Stimulated activated CD4-positive, alpha-beta T cell treated with anti-CD3 and anti-CD28 coated beads, Interleukin-15, amount 100 ng/mL, for 48 hours (primary cell): ENCODE data around the gene DOK7.

Source experiments
- DNase-seq, 2 donors: peaks; one replicate each; pipeline ENCODE4 v3.0.0-alpha.2; 2020; ENCODE audit warnings: low read depth in 2 of 2

Gene DOK7

DNA sequence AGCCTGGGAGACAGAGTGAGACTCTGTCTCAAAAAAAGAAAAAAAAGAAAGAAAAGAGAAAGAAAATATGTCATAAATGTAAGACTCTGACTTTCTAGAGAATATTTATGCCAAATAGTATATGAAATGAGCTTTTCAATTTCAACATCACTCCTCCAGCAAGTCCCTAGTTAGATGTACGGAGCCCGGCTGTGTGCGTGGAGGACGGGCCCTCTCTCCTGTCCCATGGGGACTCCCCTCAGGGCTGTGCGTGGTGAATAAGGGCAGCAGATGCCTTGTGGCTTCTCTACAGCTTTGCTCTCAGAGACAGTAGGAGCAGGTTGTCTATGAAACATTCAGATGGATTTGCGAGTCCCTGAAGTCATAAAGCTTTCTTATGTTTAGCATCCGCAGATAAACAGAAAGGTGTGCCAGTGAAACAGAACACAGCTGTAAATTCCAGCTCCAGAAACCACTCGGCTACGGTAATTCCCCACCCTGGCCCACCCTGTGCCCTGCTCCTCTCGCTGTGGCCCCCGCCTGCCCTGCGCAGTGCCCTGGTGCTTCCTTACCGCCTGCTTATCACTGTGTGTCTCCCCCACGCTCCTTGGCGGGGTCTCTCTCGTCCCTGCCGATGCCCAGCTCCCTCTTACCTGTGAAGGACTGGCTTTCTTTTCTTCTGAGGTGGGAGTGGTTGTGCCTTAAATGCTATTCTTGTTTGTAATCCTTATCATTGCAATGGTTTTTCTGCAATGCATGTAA lies 35.2 kb upstream of the DOK7 start:
- DNase-seq: no peak

GRCh38 chr4:3429651-3430050 lies 33.5 kb upstream of the DOK7 start:
- no peak for DNase-seq

GRCh38 chr4:3430524-3430923 lies 32.6 kb upstream of the DOK7 start:
- no peak for DNase-seq

DNA sequence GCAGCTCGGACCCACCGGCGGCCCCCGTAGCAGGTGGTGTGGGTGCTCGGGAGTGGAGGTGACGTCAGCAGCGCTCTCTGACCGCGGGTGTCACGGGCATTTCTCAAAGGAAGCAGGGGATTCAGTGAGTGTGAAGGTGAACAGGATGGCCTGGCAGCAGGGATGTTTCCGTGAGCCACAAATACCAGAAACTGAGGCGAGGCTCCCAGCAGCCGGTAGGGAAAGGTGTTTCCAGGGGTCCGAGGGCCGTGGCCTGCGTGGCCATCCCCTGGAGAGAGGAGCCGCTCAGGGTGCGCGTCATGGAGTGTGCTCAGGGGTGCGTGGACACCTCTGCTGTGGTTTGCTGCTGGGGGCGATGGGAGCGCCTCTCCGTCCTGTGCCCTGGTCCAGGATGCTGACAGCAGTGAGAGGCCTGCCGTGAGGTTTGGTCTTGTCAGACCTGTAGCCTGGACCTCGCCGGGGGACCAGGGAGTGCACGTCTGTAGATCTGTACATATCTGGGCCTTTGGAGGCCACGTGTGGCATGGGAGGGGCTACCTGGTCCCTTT lies 31.6 kb upstream of the DOK7 start:
- no peak for DNase-seq

- no peak for DNase-seq
Observed at GRCh38 chr4:3432381-3432790, 30.7 kb upstream of the DOK7 start.

DNA sequence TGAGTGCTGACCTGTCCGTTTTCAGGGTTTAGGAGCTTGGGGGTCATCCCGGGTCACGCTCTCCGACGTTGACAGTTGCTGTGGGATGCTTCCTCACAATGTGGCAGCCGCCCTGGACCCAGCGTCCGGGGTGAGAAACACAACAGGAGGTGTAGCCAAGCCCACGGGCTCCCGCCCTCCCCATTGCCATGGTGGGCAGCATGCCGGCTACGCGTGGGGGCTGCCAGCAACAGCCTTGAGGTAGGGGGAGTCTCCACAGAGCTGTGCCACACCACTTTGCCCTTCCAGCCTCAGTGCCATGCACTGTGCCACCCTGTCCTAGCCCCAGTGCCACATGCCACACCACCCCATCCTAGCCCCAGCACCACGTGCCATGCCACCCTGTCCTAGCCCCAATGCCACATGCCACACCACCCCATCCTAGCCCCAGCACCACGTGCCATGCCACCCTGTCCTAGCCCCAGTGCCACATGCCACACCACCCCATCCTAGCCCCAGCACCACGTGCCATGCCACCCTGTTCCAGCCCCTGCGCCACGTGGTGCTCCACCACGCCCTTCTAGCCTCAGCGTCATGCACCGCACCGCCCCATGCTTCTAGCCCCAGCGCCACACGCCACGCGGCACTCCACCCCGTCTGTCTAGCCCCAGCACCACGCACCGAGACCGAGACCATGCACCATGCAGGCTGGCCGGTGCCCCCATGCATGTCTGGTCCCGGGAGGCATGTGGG lies 29.8 kb upstream of the DOK7 start:
- no peak for DNase-seq

GRCh38 chr4:3434881-3435685 lies 28.0 kb upstream of the DOK7 start:
- DNase-seq: no peak

DNA sequence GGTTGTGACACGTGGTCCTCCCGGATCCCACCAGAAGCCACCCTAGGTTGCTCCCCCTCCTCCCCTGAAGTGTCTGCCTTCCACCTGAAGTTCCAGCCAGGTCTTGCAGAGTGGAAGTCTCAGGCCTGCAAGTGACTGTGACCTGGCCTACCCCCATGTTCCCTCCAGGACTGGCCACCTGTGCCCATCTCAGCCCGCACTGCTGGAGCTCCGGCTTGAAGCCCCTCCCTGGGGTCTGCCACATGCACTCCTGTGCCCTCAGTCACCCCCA lies 27.5 kb upstream of the DOK7 start:
- DNase-seq: no peak

DNA sequence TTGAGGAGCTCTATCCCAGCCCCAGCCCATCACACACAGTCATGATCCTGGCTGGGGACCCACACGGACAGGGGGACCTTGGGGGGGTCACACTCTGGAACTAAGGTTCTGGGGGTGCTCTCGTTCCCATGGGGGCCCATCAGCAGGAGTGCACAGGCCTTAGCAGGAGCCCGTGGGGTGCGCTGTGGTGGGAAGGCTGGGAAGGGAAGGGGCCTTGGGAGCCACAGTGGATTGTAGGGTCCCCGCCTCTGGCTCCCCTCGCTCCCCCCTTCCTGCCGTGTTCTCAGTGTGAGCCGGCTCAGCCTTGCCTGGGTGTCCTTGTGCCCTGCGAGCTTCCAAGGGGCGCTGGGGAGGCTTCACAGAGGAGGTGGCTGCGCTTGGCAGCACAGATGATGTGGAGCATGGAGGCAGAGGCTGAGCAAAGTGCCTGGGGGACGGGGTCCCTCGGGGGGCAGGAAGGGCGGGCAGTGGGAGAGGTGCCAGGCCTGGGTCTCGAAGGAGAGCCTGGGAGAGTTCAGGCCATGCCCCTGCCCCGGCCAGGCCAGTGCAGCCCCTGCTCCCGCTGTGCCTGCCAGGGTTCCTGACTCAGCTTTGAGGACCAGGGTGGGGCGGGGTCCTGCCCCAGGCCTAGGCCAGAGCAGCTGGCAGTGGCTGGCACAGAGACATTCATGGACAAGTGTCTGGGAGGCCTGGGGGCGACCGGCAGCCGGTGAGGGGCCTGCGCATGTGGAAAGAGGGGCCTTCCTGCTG lies 26.9 kb upstream of the DOK7 start:
- no peak for DNase-seq

DNA sequence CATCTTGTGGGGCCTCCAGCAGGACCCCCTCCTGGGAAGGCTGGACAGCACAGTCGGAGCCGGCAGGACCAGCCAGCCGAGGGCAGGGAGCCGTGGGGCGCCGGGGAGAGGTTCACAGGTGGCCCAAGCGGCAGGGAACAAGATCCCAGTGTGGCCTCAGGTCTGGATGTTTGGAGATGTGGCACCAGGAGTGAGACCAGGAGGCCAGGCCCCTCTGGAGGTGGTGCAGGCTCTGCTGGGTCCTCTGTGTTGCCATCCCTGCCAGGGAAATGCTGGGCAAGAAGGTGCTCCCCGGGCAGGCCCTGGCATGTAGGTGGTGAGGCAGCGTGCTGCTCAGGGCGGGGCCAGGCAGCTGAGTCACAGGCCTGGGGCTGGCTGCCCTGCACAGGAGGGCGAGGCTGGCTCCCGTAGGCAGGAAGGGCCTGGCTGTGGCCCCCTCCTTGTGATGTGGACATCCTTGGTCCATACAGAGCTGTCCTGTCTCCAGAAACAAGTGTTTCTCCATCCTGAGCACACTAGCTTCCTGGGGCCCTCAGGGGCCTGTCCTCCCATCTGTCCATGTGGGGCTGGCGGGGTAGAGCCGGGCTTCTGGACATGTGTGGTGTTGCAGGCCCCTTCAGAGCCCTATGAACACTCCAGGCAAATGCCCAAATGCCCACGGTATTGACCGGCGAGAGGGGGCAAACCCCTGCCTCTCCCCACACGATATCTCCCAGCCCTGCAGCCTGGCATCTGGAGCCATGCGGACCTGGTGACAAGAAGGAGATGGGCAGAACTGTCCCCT lies 26.1 kb upstream of the DOK7 start:
- DNase-seq: no peak

GRCh38 chr4:3437582-3437936 lies 25.5 kb upstream of the DOK7 start:
- no peak for DNase-seq

DNA sequence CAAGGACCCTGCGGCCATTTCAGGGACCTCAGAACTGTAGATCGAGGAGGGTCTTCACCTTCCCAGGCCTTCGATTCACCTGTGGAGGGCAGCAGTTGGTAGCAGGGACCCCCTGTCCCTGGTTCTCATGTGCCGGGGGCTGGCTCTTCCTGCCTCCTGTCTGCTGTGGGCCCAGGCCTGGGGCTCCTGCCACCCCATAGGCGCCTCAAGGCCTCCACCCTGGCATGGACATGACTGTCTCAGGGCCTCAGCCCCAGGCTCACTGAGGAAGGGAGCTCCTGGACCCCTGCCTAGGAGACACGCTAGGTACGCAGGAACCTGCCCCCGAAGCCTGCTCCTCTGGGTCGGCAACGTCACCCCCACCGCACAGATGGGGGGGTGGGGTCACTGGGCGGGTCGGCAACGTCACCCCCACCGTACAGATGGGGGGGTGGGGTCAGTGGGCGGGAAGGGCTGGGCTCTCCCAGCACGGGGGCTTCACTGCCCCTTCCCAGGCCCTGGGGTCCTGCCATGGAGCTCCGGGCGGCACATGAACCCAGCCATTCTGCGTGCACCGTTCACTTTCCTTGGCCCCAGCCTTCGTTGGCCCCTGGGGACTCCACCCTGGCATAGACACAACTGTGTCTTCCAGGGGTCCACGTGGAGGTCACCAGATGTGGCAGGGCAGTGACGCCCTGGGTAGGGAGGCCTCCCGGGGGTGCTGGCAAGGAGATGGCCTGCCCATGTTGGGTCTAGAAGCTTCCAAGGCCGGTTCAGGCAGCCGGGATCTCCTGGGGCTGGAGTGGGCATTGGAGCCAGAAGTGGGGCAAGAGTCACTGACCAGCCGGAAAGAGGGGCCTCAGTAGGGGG lies 24.9 kb upstream of the DOK7 start:
- DNase-seq: no peak

GRCh38 chr4:3438847-3439180 lies 24.3 kb upstream of the DOK7 start:
- no peak for DNase-seq

- no peak for DNase-seq
Observed at GRCh38 chr4:3439391-3439790, 23.7 kb upstream of the DOK7 start.

DNA sequence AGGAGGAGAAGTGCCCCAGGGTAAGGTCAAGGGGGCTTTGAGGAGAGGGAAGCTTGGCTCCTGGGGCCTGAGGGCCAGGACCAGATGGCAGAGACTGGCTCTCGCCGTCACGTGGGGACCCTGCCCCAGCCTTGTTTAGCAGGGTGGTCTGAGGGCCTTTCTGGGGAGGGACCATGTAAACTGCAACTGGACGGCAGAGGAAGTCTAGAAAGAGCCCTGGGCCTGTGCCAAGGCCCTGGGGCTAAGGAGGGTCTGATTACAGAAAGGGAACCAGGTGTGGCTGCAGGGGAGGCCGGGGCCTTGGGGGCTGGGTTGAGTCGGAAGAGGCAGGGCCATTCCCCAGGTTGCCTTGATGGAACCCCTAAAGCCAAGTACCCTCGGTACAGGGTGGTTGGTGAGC lies 23.1 kb upstream of the DOK7 start:
- no peak for DNase-seq

GRCh38 chr4:3440979-3441500 lies 22.1 kb upstream of the DOK7 start:
- DNase-seq: no peak

GRCh38 chr4:3441501-3442459 lies 21.3 kb upstream of the DOK7 start, which contains the start of gene HGFAC:
HGFAC (plus strand) TSS chr4:3441968; CDS start chr4:3442002, 34 bp downstream.
- DNase-seq: no peak

- no peak for DNase-seq
Observed at GRCh38 chr4:3442460-3442958, 20.6 kb upstream of the DOK7 start.
